Epithelial cell of esophagus (primary cell): Measurements from ENCODE around the gene GRM5.

Experiments used
- DNase-seq: peaks from one replicate; pipeline ENCODE4 v3.0.0; 2010; ENCODE audit warnings: low read depth
- H3K4me3 ChIP-seq: 2 replicates; pipeline ENCODE4 v1.5.1; 2011; ENCODE audit warnings: mild to moderate bottlenecking, low read length, control low read depth
- CTCF ChIP-seq: IDR thresholded peaks from 2 replicates; pipeline ENCODE4 v1.5.1; 2011; ENCODE audit warnings: low read depth, mild to moderate bottlenecking, low read length, control low read depth, inconsistent platforms; ENCODE audit not compliant: insufficient read depth; ENCODE audit errors: missing control alignments

The GRM5 gene

GRCh38 chr11:88515002-88515401 lies 550.8 kb downstream of the GRM5 start:
- DNase-seq, result peak; percentile 52
- TF ChIP-seq CTCF, result no peak
- no peak overlapping the region for H3K4me3 ChIP-seq

- no peak for TF ChIP-seq CTCF
- no peak for DNase-seq
- H3K4me3 ChIP-seq, result no peak overlapping the region
Observed at GRCh38 chr11:88511006-88511405, 554.8 kb downstream of the GRM5 start.

GRCh38 chr11:88508759-88509581 lies 556.8 kb downstream of the GRM5 start:
- peak; percentile 31 for DNase-seq
- TF ChIP-seq CTCF, result no peak
- H3K4me3 ChIP-seq, result peak overlapping the region; percentile 34

- no peak for DNase-seq
- no peak overlapping the region for H3K4me3 ChIP-seq
- no peak for TF ChIP-seq CTCF
Observed at GRCh38 chr11:88508418-88508758, 557.4 kb downstream of the GRM5 start.

GRCh38 chr11:88507771-88508417 lies 557.9 kb downstream of the GRM5 start:
- H3K4me3 ChIP-seq, result no peak overlapping the region

GRCh38 chr11:88501541-88501940 lies 564.2 kb downstream of the GRM5 start:
- no peak for TF ChIP-seq CTCF
- H3K4me3 ChIP-seq, result no peak overlapping the region
- no peak for DNase-seq

More at GRCh38 chr11:88507771-88508417, 557.9 kb downstream of the GRM5 start:
- no peak for DNase-seq
- TF ChIP-seq CTCF, result no peak

- no peak for TF ChIP-seq CTCF
- no peak overlapping the region for H3K4me3 ChIP-seq
- no peak for DNase-seq
Observed at GRCh38 chr11:88495836-88496235, 569.9 kb downstream of the GRM5 start.
